ENCODE results near the gene CCDC88B. TPM values are rescaled to one million over a fixed set of nuclear protein-coding genes. Genes with fewer than 3 reads are reported as not detected.

The CCDC88B gene, protein sequence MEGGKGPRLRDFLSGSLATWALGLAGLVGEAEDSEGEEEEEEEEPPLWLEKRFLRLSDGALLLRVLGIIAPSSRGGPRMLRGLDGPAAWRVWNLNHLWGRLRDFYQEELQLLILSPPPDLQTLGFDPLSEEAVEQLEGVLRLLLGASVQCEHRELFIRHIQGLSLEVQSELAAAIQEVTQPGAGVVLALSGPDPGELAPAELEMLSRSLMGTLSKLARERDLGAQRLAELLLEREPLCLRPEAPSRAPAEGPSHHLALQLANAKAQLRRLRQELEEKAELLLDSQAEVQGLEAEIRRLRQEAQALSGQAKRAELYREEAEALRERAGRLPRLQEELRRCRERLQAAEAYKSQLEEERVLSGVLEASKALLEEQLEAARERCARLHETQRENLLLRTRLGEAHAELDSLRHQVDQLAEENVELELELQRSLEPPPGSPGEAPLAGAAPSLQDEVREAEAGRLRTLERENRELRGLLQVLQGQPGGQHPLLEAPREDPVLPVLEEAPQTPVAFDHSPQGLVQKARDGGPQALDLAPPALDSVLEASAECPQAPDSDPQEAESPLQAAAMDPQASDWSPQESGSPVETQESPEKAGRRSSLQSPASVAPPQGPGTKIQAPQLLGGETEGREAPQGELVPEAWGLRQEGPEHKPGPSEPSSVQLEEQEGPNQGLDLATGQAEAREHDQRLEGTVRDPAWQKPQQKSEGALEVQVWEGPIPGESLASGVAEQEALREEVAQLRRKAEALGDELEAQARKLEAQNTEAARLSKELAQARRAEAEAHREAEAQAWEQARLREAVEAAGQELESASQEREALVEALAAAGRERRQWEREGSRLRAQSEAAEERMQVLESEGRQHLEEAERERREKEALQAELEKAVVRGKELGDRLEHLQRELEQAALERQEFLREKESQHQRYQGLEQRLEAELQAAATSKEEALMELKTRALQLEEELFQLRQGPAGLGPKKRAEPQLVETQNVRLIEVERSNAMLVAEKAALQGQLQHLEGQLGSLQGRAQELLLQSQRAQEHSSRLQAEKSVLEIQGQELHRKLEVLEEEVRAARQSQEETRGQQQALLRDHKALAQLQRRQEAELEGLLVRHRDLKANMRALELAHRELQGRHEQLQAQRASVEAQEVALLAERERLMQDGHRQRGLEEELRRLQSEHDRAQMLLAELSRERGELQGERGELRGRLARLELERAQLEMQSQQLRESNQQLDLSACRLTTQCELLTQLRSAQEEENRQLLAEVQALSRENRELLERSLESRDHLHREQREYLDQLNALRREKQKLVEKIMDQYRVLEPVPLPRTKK (N-terminal part only)
- 1.2 and 2.8 TPM in 2 replicates for total RNA-seq (2014; rRNA removed; shearing (Covaris generic))

DNA sequence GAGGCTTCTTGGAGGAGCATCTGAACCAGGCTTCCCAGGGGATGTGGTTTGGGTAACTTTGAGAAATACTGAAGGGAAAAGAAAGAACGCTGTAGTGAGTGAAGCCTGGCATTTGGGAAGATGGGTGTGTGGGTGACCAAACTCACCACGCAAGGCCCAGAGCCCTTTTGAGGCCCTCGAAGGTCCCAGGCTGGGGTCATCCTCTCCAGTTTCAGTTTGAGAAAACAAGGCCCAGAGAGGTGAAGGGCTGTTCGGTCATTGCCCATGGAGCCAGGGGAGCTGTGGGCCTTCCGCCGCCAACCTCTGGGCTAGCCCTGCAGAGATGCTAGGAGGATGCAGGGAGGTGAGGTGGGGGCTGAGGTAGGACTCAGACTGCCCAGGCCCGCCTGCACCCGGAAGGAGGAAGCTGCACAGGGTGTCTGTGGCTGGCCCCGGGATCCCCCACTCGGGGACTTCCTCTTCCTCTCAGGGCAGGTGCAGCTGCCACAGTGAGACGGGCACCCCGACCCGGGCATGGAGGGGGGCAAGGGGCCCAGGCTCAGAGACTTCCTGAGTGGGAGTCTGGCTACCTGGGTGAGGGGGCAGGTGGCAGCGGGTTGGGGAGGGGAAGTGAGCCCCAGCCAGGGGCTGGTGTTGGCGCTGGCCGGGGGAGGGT, at the start of gene CCDC88B:
TSS of gene CCDC88B (plus strand) at position 451 of the 655 bp plus-strand sequence. CDS start at position 514, 63 bp downstream.
- DNase-seq (ENCODE audit: low read depth), result no peak

DNA sequence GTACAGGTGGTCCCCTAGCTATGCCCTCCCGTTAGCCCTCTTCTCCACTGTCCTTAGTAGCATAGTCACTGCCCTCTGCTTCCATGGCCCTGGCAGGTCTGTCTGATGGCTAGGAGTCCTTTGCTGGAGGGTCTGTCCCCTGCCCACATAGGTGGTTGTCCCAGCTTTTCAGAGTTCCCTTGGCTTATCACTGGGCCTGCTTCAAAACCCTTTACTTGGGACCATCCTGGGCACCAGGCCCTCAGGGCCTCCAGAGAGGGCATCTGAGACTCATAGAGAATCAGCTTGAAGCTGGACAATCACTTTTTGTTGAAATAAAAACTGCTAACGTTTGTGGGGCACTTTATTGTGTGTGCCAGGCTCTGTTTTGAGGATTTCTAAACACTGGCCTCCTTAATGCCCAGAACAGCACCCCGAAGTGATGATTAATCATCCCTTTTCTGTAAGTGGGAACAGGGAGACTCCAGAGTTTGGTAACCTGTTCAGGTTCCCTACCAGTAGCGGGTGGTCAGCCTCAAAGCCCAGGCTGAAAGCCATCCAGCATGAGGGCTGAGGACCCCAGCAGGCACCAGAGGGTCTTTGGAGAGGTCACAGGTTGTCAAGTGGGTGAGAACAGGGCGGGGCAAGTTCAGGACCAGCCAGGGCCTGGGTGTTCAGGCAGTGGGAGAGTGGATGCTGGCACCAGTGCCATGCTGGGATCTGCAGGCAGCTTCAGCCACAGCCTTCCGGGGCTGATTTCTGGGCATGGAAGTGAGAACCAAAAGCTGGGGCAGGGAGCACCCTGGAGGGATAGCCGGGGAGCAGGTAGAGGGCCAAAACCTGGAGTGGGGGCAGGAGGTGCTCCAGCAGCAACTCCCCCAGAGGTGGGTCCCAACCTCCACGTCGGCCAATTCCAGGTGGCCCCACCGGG, 49.4 kb upstream of the CCDC88B start:
- DNase-seq (ENCODE audit: low read depth), result no peak

DNA sequence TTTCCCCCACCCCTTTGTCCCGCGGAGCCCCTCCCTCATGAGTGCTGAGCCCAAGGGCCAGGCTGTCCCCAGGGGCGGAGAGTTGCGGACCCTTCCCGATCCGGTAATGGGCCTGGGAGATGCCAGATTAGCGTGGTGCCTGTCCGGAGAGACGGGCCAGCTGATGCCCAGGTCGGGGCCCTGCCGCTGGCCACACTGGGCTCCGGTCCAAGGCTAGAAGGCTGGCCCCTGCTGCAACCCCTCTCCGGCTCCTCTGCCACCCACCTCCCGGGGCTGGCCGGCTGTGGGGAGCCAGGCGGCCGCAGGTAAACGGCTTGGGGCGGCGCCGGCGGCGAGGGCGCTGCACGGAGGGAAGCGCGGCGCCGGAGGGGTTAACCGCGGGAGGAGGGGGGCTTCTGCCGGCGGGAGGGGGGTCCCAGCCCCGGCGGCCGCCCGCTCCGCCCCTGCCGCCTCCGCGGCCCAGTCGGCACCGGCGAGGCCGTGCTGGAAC, 48.7 kb upstream of the CCDC88B start, which contains the start of gene KCNK4:
TSS of gene KCNK4 (plus strand) at position 41 of the 490 bp plus-strand sequence. CDS start 1,717 bp downstream, outside the sequence.
- no peak for DNase-seq (ENCODE audit: low read depth)

DNA sequence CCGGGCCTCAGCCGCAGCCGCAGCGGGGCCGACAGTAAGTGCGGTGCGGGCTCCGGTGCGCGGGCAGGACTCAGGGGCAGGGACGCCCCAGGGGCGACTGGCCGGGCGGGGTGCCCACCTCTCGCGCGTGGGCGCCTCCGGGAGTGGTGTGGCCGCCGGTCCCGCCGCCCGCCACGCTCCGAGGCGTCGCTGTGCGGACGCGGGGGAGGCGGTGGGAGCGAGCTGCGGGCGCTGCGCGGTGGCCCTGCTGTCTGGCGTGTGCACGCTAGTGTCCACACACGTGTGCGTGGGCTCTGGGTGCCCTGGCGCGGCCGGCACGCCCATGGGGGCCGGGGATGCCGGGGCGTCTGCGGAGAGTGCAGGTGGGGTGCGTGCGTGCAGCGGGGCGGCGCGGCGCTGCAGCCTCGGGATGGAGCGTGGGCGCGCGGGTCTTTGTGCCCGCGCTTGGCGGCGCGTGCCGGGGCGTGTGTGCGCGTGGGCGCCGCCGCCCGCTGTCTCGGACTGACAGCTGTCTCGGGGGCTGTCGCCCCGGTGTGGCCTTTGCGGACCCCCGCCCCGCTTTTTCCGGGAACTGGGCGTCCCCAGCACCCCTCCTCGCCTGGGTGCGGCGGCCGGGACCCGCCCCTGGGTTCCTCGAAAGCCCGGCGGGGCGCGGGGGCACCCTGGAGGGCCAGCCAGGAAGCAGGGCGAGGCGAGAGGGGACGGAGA, 48.1 kb upstream of the CCDC88B start:
- DNase-seq (ENCODE audit: low read depth), result no peak

DNA sequence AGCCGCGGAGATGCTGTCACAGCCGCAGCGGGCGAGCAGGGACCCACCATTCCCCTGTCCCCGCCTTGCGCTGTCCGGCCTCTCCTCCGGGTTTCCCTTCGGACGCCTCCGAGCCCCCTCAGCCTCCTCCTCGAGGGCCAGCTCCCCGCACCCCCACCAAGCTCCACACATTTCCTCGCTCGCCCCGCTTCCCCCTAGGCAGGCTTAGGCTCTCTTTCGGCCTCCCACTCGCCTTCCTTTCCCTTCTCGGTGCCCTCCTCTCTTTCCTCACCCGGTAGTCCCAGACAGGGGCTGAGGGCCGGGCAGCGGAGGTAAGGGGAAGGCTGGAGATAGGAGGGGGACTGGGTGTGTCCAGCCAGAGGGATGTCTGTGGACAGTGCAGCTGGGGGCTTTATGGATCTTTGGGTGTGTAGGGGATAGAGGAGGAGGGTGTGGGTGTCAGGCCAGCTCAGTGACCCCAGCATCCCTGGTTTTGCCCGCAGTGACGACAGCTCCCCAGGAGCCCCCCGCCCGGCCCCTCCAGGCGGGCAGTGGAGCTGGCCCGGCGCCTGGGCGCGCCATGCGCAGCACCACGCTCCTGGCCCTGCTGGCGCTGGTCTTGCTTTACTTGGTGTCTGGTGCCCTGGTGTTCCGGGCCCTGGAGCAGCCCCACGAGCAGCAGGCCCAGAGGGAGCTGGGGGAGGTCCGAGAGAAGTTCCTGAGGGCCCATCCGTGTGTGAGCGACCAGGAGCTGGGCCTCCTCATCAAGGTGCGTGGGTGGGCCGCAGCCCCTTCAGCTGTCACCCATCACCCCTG, 47.3 kb upstream of the CCDC88B start:
- no peak for DNase-seq (ENCODE audit: low read depth)

DNA sequence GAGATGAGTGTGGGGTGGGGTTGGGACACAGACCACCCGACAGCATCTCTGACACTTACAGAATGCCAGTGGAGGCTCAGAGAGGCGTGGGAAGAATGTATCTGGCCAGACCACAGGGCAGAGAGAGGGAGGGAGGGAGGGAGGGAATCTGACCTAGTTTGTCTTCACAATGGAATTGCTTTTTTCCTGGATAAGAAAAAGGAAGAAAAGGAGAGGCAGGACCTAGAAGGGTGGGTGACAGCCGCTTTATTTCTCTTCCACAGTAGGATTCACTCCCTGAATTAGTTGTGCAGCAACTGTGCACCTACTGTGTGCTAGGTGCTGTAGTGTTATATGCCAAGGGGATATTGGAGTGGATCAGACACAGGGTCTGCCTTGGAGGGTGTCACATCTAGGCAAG, 45.2 kb upstream of the CCDC88B start:
- DNase-seq (ENCODE audit: low read depth), result no peak

DNA sequence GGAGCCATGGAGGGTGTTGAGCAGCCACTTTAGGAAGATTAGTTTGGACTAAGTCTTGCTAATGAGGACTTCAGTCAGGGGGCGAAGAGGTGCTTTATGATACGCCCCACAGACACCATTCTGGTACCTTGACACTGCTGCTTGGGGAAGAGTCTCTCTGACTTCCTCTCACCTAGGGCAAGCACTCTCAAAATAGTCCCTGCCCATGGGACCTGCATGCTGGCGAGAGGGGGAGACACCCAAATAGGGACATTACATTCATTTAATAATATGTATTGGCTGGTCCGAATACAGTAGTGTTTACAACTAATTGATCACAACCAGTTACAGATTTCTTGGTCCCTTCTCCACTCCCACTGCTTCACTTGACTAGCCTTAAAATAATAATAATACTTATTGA, 44.2 kb upstream of the CCDC88B start:
- DNase-seq (ENCODE audit: low read depth), result no peak

DNA sequence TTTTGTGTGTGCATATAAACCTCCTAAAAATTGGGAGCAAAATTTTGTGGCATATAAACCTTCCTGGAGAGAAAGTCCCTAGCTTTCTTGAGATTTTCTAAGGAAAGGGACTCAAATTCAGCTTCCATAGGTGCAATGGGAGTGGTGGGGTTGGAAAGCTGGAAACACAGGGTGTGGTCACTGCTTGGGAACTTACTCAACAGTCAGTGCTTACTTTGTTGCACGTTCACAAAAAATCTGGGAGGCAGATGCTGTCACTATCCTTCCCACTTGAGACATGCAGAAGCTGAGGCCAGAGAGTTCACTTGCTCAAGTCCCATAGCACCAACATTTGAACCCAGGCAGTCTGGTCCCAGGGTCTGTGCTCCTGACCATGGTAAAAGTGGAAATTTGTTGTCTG, 43.8 kb upstream of the CCDC88B start:
- DNase-seq (ENCODE audit: low read depth), result peak; percentile 37

DNA sequence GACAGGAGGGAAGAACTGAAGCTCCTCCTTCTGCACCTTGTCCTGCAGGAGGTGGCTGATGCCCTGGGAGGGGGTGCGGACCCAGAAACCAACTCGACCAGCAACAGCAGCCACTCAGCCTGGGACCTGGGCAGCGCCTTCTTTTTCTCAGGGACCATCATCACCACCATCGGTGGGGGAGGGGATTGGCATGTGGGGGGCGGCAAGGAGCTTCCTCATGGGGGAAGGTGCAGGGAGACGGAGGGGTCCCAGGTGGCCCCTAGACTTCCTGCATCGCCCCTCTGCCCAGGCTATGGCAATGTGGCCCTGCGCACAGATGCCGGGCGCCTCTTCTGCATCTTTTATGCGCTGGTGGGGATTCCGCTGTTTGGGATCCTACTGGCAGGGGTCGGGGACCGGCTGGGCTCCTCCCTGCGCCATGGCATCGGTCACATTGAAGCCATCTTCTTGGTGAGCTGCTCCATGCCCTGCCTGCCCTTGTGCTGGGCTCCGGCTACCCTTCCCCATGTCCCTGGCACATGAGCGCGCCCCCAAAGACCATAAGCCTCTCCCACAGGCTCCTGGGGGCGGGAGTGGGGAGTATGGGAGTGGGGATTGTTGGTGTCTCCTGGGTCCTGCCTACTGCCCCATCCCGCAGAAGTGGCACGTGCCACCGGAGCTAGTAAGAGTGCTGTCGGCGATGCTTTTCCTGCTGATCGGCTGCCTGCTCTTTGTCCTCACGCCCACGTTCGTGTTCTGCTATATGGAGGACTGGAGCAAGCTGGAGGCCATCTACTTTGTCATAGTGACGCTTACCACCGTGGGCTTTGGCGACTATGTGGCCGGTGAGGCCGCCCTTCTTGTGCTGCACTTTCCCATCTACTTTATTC, 42.9 kb upstream of the CCDC88B start:
- DNase-seq (ENCODE audit: low read depth), result no peak

DNA sequence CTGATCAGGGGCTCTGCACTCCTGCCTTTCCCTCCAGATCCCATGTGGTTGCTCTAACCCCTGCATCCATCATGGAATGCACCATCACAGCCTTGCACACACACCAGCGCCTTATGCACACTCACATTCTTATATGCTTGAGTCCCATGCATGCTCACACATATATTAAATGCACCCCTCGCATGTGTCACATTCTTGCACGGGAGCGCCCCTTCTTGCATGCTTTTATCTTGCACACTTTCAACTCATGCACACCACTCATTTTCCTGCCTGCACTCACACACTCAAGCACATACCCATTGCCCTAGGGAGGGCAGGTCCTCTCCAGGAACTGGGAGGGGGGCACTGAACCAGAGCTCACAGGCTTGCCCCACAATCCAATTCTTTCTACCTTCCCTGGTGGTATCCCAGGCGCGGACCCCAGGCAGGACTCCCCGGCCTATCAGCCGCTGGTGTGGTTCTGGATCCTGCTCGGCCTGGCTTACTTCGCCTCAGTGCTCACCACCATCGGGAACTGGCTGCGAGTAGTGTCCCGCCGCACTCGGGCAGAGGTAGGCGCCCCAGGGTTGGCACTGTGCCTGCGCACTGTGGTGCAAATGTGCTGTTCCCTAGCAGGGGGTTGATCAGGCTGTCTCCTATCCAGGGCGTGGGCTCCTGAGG, 42.2 kb upstream of the CCDC88B start:
- DNase-seq (ENCODE audit: low read depth), result no peak

DNA sequence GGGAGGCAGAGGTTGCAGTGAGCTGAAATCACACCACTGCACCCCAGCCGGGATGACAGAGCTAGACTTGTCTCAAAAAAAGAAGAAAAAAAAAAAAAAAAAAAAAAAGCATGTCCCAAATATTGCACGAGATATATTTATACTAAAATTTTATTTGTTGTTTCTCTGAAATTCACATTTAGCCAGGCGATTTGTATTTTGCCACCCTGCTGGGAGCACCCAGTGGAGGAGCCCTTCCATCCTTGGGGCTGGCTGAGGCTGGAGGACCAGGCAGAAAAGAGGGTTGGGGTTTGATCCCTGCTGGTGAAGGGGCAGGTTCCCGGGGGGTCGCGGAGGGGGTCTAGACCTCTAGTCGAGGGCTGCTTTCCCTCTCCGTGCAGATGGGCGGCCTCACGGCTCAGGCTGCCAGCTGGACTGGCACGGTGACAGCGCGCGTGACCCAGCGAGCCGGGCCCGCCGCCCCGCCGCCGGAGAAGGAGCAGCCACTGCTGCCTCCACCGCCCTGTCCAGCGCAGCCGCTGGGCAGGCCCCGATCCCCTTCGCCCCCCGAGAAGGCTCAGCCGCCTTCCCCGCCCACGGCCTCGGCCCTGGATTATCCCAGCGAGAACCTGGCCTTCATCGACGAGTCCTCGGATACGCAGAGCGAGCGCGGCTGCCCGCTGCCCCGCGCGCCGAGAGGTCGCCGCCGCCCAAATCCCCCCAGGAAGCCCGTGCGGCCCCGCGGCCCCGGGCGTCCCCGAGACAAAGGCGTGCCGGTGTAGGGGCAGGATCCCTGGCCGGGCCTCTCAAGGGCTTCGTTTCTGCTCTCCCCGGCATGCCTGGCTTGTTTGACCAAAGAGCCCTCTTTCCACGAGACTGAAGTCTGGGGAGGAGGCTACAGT, 40.8 kb upstream of the CCDC88B start:
- peak; percentile 33 for DNase-seq (ENCODE audit: low read depth)

DNA sequence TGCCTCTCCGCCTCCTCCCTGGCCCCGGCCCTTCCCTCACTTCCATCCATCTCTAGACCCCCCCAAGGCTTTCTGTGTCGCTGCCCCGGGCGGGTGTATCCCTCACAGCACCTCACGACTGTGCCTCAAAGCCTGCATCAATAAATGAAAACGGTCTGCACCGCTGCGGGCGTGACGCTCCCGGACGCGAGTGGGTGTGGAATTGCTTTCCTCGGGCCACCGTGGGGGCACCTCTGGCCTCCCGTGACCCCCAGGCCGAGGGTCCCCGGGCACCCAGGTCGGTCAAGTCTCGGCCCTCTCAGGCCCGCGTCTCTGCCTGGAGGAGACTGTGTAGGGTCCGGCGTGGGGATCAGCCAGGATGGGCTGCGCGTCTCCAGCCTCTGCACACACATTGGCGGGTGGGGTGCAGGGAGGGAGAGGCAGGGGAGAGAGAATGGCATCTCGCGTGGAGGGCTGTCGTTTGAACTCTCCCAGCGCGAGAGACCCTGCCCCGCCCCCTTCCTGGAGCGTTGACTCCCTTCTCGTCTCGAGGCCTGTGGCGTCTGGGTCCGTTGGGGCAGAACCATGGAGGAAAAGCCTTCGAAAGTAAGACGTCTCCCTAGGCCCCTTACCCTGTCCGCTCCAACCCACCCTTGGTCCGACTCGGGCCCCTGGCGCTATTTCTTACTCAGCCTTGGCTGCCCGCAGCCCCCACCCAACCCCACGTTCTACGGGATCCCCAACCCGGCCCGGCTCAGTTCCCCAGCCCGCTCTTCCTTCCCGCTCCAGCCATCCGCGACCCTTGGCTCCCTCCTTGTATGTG, 40.0 kb upstream of the CCDC88B start, which contains the start of gene CATSPERZ:
TSS of gene CATSPERZ (plus strand) at position 512 of the 802 bp plus-strand sequence. CDS start at position 565, 53 bp downstream.
- DNase-seq (ENCODE audit: low read depth), result no peak

DNA sequence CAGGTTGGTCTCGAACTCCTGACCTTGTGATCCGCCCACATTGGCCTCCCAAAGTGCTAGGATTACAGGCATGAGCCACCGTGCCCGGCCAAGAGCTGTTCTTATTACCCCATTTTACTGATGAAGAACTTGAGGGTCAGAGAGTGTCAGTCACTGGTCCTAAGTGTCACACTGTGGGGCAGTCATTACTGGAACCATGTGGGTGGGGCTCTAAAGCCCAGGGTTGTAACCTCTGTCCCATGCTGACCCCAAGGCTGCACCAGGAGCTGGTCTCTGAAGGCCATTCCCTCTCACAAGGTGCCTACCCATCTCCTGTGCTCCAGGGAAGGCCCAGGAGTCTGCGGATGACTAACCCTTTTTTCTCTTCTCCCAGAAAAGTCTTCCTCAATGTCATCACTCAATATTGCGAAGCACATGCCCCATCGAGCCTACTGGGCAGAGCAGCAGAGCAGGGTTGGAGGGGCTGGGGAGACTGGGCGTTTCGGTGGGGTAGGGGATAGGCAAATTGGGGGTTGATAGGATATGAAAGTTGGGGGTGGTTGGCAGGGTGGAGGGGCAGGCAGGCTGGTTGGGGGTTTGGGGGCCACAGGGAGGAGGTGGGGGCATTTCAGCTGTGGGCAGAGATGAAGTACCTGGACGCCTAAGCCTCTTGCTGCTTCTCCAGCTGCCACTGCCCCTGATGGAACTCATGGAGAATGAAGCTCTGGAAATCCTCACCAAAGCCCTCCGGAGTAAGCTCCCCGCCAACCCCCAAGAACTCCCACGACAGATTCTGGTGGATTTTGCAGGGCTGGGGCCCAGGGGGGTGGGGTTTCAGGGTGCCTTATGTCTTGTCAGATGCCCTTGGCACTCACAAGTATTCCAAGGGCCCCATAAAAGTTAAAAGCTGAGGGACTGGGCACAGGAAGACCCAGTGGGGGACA, 36.6 kb upstream of the CCDC88B start:
- no peak for DNase-seq (ENCODE audit: low read depth)

DNA sequence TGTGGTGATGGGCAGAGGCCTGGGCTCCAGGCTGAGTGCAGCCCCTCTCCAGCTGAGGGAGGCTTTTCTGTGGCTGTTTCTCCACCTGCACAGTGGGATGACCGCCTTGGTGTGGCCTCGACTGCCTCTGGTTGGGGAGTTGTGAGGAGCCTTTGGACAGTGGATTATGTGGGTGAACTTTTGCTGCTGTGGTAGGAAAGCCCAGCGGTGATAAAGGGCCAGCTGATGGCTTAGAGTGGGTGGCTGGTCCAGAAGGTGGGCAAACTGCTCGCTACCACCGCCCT, 36.0 kb upstream of the CCDC88B start:
- DNase-seq (ENCODE audit: low read depth), result no peak

All from RPMI7951 (cell line).